SK-N-MC (cell line): ENCODE measurements around the gene PROB1.

Experiments used
- EZH2 ChIP-seq: fragments of 200-600 bp; sonication (generic); IDR thresholded peaks from one replicate; pipeline ENCODE4 v1.6.1; 2017; ENCODE audit warnings: antibody characterized with exemption
- FOXP2 ChIP-seq: optimal IDR thresholded peaks from 2 replicates; pipeline ENCODE3; 2011; ENCODE audit warnings: mild to moderate bottlenecking, moderate library complexity; ENCODE audit not compliant: insufficient read depth; ENCODE audit errors: extremely low read length, control extremely low read depth

DNA sequence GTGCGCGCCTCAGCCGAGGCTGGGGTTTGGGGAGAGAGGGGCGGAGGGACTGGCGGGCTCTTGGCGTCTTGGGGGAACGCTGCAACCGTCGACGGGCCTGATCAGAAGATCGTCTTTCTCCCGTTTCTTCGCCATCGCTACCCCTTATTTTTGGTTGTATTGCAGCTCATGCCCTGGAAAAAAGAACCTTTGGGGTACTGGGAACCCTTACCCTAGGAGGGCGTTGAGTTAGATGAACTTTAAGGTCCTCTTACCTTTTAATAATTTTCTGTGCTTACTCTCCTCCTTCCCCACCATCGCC is 52.5 kb downstream of the PROB1 start:
- TF ChIP-seq FOXP2 (no peak), EZH2 (no peak)
